Fibroblast of skin of abdomen (primary cell): Measurements from ENCODE around the gene COL27A1. TPM values are rescaled to one million over a fixed set of nuclear protein-coding genes. Genes with fewer than 3 reads are reported as not detected.

Experiments used
- DNase-seq: peaks from one replicate; pipeline ENCODE4 v3.0.0-alpha.2; 2013
- polyA plus RNA-seq, 2 experiments: library from polyadenylated mRNA; unstranded; fragments of 120-200 nt; gene quantifications; one replicate each; pipeline ENCODE4 v1.2.1, GENCODE V29; 2013; ENCODE audit not compliant: insufficient read length in 2 of 2

Gene COL27A1
- polyA plus RNA-seq (2013, experiment 1 of 2; ENCODE audit: insufficient read length), result 20.4 TPM
- 18.7 TPM for polyA plus RNA-seq (2013, experiment 2 of 2; ENCODE audit: insufficient read length)

DNA sequence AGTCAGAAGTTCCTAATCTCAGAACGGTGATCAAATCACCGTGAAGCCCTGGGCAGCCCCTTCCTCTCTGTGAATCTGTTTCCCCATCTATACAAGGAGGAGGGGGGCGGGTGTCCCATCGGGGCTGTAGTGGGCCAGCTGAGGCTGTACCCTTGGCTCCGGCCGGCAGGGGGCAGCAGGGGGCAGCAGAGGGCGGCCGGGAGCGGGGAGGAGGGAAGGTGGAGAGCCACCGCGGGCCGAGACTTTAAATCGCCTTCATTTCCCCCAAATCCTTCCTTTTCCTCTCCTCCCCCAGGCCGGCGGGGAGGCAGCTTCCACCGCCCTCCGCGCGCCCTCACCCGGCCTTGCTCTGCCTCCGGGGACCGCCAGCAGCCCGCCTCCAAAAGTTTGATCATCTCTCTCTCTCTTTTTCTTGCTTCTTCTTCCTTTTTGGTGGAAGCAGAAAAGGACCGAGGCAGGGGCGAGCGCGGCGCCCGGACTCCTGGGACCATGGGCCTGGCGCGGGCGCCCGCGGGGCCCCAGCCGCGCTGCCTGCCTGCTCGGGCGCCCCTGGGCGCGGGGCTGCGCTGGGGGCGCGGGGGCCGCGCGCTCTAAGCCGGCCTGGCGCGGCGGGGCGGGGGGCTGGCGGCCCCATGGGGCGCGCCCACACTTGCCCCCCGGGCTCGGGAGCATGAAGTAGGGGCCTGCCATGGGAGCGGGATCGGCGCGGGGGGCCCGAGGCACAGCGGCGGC, at the start of gene COL27A1:
Gene COL27A1 (plus strand): TSS at position 275 of the 732 bp plus-strand sequence. CDS start 414 bp downstream, at position 689.
- DNase-seq, result peak; percentile 82

DNA sequence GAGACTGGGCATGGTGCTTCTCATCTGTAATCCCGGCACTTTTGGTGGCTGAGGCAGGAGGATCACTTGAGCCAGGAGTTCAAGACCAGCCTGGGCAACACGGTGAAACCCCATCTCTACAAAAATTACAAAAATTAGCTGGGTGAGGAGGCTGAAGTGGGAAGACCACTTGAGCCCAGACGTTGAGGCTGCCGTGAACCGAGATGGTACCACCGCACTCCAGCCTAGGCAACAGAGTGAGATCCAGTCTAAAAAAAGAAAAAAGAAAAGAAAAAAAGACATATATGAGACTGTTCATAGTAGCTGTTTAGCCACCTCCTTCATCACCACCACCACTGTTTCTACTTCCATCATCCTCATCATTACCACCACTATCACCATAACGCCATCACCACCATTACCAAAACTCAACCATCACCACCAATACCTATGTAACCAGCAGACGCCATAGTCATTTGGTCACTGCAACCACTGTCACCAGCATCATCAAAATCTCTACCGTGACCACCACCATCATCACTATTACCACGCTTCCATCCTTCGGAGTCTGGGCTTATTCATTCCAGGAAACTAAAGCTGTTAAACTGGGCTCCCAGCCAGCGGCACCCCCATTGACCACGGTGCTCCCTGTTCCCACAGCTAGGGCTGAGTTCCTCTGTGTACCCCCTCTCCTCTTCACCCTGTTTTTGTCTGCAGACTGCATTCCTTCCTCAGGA, 47.9 kb upstream of the COL27A1 start:
- DNase-seq, result no peak

DNA sequence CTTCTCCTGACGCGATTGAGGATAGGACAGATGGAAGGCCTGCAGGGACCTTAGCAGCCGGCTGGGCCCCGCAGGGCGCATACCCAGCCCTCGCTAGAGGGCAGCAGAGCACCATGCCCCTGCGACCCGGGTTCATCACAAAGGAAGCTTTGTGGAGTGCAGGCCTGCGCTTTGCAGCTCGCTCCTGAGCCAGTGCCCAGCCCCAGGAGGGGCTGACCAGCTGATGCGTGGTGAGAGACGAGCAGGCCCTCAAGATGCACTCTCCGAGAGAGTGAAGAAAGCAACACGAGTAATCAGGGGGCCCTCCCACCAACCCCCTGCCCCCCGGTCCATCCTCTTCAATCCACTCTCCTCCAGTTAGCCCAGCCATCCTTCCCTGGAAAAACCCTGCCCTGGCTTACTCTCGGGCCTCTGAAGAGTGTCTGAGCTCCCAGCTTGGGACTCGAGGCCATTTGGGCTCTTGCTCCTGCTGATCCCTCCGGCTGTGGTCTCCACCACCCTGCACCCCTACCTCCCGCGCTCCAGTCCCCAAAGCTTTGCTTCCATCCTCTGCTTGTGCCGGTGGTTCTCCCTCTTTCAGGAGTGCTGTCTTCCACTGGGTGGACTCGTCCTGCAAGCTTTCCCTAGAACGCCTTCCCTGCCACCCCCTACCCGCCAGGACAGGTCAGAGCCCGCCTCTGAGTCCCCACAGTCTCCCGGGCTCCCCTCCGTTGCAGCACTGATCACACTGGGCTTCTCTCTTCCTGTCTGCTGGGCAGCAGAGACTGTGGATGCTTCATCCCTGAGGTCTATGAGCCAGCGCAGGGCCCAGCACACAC, 47.1 kb upstream of the COL27A1 start:
- DNase-seq, result peak; percentile 77

DNA sequence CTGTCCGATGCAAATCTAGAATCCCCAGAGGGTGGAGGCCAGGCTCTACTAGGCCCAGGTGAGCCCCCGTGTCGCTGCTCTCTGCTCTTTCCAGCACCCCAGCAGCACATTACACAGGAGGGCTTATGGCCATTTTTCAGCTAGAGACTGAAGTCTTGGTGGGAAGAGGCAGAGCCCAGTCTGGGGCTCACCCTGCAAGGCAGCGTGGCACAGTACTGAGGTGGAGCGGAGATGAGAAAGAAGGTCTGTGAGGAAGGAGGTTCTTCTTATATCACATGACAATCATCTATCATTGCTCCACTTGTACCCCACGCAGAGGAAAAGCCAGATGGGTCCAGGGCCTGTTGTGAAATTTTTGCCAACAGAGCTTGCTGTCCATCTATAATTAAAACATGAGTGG, 46.2 kb upstream of the COL27A1 start:
- DNase-seq, result no peak

DNA sequence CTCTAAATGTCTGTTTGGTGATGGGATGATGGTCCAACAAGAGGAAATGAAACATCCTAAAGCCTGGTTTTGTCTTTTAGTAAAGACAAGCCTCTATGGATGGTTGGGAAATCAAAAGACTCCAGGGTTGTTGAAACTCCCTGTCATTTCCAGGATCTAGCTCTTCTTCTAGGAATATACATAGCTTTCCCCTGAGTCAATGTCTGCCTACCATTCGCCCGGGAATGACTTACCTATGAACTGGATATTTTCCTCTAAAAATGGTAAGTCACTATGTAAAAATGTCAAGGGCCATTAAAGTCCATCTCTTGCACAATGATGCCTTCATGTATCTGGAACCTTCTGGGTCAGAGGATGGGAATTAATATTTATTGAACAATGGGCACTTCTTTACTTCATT, 45.2 kb upstream of the COL27A1 start:
- peak; percentile 91 for DNase-seq

DNA sequence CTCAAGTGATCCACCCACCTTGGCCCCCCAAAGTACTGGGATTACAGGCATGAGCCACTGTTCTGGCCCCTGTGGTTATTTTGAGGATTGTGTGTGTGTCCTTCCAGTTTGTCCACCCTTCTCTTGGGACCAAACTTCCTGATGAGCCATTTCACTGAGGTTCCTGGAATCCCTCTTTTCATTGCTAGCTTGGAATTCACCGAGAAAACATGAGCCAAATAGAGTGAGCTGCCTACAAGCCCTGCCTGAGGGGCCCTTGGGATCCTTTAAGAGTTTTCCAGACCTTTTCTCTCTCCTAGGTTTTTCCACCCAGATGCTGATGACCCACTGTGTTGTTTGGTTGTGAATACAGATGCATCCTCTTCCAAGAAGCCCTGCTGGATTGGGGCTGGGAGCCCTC, 43.0 kb upstream of the COL27A1 start:
- peak; percentile 25 for DNase-seq

DNA sequence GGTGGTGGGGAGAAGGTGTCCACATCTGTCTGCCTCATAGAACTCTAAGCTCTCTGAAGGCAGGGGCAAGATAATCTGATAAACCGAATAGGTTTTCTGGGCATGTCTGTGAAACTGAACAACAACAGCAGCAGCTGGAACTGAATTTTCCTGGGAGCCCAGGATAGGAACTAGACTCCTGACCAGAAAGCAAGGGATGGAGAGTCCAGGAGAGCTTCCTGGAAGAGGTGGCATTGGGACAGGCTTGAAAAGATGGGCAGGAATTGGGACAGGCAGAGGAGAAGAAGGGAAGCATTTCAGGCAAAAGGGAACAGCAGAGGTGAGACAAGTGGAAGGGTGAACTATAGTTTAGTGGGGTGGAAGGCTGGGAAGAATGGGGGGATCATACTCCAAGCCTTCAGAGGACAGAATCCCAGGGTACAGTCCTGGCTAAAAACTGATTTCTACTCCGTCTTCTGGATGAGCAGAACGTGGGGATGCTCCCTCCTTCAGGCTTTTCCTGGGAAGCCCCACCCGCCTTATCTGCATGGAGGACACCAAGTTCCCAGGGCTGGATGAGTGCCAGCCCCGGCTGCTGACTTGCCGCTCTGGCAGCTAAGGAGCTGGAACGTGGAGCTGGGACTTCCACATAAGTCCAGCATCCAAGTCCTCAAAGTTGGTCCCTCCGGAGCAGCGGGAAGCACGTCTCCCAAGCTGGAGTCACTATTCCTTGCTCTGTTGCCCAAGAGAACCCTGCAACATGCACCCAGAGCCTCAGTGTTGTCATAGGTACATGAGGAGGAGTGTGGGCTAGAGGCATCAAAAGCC, 42.4 kb upstream of the COL27A1 start:
- DNase-seq, result peak; percentile 67

DNA sequence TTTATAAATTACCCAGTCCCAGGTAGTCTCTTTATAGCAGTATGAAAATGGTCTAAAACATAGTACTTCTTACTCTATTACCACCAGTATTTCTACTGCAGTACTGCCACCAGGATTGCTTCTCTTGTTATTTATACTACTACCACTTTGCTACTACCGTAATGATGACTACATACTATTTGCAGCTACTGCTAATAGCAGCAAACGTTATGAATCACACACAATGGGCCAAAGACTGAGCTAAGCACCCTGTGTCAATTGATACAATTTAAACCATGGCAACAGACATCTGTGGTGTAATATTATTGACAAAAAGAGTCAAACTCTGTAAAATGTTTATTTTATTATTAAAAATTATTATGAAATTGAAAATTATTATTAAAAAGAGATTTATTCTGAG, 41.0 kb upstream of the COL27A1 start:
- DNase-seq, result no peak

DNA sequence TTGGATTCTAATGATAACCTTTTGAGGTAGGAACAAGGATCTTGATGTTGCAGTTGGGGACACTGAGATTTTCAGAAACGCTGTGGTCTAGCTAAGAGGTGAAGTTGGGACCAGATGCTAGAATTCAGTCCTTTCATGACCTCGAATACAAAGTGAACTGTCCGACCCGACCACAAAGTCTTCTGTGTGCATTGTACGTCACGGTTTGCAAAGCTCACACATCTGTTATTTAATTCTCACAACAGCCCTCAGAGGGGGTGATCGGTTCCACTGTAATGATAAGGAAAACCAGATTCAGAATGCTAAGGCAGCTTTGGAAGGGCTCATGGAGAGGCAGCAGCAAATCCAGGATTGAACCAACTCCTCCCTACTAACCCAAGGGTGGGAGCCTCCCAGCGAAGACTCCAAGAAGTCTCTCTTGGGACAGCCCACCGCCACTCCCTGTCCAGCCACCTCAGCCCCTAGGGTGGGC, 39.6 kb upstream of the COL27A1 start:
- no peak for DNase-seq

DNA sequence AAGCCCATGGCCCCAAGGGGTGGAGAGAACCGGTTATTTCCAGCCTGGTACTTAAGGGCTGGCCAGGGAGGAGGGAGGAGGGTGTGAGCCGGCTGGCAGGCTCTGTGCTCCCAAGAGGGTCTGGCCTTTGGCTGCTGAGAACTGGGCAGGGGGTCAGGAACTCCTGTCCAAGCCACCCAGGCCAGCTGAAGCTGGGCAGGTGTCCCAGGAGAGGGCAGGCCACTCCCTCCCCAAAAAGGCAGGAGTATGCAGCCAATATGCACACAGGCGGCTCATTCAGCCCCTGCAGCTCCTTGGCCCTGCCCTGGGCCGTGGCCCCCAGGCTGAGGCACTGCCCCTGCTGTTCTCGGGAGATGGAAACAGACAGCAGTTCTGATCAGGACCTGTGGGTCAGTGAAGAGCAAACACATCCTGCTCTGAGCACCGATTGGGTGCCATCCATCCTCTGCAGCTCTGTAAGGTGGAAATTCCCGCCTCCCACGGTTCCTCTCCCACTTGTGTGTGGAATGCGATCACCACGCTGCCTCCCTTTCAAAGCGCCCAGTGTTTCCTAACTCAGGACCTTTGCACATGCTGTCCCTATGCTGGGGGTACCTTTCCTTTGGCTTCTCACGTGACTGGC, 39.1 kb upstream of the COL27A1 start:
- DNase-seq, result no peak

DNA sequence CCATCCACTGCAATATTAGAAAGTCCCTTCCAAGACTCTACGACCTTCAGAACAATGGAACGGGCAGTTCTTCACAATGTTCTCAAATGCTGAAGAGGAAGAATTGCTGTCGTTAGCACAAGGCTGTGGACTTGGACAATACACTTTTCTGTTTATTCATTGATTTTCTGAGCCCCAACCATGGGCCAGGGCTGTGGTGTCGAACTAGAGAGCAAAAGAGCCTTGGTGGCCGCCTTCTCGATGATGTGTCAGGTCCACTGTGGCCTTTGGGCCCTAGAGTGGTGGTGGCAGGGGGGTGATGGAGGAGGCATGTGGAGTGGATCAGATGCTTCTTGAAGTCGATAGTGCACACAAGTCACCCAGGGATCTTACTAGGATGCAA, 37.7 kb upstream of the COL27A1 start:
- DNase-seq, result no peak

DNA sequence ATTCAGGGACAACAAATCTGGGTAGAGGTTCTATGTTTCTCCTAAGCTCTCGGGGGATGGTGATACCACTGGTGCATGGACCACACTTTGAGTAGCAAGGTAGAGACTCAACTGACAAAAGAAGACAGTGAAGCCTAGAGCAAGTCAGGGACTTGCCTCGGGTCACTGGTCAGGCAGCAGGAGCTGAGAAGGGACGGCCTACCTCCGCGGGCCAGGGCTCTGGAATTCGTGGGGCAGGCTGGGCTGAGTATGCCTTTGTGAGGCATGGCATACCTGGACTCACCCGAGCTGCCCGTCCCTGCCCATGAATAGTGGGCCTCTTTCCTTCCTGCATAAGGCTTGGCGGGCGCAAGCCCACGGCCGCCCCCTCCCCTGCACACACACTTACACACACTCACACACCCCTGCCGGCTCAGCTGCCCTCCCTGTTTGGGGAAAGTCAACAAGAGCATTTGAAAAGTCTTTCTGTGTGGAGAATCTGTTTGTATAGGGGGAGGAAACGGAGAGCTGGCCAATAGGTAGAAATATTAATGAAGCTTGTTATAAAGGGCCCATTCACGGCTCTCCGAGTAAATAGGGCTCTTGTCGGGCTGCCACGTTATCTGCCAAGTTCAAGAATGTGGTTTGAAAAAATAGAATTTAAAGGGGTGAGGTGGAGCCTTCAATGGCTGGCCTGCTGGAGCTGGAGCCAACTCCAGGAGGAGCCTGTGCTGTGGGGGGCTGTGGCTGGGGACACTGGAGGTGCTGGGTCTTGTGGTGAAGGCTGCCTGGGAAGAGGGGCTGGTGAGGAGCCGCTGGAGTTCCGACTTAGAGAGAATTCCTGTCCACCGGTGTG, 37.1 kb upstream of the COL27A1 start:
- DNase-seq, result no peak

DNA sequence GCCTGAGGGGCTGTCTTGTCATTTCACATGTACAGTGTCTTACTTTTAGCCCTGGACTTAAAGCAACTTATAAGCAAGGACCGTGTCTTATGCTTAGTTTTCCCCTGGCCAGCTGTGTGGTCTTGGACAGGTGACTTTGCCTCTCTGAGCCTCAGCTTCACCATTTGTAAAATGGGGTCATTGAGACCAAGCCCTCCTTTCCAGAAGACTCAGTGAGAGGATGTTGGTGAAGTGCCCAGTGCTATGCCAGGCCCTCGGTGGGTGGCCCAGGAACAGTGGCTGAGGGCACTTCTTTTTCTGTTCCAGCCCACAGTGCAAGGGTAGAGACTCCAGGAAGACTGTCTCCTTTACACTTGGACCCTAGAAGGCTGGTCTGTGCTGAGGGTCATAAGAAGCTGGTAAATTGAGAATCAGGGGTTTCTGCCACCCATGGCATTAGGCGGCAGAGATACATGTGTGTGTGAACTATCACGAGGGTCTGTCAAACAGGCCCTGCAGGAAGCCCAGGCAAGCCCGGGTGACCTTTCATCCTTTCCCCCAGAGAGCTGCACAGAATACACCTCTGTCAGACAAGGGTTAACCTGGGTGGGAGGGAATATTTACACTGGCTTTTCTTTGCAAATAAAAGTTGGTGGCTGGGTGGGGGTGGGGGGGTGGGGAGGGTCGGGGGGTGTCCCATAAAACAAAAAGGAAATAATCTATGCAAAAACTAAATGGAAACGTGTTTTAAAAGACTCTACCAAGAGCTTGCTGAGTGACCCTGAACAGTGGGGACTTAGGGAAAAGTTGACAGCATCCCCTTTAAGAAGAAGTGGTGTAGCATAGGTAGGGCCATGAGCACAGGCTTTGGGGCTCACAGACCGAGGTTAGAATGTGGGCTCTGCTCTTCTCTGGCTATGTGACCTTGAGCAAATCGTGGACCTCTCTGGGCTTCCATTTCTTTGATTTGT, 35.8 kb upstream of the COL27A1 start:
- DNase-seq, result no peak

DNA sequence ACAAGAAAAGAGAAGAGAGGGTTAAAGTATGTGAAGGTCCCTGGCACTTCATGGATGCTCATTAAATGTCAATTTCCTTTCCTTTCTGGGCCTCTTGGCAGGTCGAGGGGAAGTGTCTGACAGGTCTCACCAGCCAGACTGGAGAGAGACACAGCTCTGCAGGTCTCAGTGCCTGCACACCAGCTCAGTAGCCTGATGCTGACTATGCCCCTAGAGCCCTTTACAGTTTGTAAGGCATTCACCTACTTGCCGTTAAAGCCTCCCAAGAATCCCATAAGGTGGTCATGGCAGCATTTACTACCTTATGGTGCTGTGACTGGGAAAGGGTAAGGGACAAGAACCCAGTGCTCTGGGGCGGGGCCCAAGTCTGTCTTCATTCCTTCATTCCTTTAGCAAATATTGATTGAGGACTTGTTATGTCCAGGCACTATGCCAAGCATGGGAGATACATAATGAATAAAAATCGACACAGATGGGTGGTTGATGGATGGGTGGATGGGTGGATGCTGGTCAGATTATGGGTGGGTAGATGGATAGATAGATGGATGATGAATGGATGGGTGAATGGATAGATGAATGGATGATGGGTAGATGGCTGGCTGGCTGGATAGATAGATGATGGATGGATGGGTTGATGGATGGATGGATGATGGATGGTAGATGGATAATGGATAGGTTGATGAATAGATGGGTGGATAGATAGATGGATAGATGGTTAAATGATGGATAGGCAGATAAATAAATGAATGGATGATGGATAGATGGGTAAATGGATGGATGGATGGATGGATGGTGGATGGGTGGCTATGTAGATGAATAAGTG, 34.9 kb upstream of the COL27A1 start:
- no peak for DNase-seq

DNA sequence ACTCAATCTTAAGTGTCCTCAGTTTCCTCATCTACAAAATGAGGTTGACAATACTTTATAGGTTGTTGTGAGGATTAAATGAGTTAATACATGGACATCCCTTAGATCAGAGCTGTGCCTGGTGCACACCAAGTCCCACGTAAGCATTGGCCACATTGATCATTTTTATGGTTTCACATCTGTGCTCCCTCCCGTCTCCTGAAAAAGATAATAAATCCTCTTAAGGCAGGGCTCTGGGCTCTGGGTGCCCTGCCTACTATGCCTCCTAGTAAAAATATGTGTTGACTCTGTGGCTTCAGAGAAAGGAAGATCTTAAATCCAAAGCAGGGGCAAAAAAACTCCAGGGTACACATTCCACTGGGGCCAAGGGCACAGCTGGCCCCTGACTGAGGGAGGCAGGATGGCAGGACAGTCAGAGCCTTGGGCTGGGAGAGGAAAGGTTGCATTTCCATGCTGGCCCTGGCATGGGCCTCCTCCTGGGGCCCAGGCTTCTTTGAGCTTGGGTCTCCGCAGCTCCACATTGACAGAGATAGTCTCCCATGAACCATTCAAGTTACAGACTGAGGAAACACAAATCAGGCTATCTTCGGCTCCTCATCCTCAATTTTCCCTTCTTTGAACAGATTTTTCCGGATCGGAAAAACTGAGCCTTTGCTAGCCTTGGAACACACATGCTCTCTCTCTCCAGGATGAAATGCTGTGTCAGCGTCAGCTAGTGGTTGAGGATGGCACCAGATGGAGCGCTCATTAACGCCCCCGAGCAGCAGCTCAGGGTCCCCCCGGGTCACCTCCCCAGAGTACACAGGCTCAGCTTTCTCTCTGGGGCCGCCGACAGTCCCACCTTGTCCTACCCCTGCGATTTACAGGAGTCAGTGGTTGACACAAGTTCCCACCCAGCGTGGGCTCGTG, 33.9 kb upstream of the COL27A1 start:
- DNase-seq, result no peak

DNA sequence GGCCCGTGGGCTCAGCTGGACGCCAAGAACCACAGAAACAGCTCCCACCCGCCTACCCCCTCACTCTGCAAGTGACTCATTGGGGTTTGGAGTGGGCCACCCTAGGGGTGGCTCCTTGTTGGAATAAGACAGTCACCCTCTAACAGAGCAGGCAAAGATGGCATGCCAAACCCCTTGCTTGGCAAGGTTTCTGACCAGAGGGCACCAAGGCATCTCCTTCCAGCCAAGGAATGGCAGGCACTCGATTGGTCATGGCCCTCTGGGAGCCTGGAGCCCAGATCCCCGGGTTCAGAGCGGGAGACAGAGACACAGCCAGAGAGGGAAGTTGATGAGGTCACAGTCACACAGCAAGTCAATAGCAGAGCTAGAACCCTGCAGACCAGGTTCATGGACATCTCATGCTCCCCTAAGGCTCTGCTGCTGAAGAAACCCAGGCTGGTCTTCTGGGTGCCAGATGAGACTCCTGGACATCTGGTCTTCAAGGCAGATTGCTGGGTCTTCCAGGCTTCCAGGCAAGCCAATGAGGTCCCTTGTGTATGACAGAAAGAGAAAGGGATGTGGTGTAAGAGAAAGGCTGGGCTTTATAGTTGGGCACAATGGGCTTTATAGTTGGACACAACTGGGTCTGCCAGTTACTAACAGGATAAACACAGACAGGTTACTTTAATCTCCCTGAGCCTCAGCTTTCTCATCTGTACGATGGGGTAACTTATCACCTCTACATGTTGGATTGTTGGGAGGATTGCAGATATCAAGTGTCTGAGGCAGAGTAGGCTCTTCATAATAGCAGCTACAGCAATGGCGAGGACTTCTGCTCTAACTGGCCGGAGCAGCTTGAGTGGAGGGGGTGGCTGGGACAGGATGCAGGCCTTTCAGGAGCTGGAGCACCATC, 33.0 kb upstream of the COL27A1 start:
- no peak for DNase-seq
